GM23338 (cell line): ENCODE measurements around the gene MYCBPAP. TPM values are rescaled to one million over a fixed set of nuclear protein-coding genes. Genes with fewer than 3 reads are reported as not detected.

Experiments
- ATAC-seq: fragments of 200-7000 bp; cut with Tn5 transposase; 3 replicates; pipeline ENCODE4 v1.9.1; 2020
- DNase-seq: peaks from one replicate; pipeline ENCODE4 v3.0.0-alpha.2; 2015; ENCODE audit warnings: low spot score
- H2AFZ ChIP-seq: fragments of 200-600 bp; sonication (generic); 2 replicates; pipeline ENCODE4 v1.8.0; 2016; ENCODE audit warnings: antibody characterized with exemption, mild to moderate bottlenecking, moderate library complexity
- H3F3A ChIP-seq: fragments of 200-600 bp; sonication (generic); replicated peaks from 2 replicates; pipeline ENCODE4 v1.8.0; 2017; ENCODE audit warnings: antibody characterized with exemption, mixed run types, low read depth
- H3K27ac ChIP-seq: fragments of 200-600 bp; sonication (generic); 2 replicates; pipeline ENCODE4 v1.6.1; 2016; ENCODE audit warnings: low read depth
- H3K27me3 ChIP-seq: fragments of 200-600 bp; sonication (generic); 2 replicates; pipeline ENCODE4 v1.8.0; 2016; ENCODE audit warnings: mild to moderate bottlenecking, mixed run types, moderate library complexity; ENCODE audit not compliant: insufficient read depth
- H3K36me3 ChIP-seq: fragments of 200-600 bp; sonication (generic); 2 replicates; pipeline ENCODE4 v1.8.0; 2016; ENCODE audit warnings: mild to moderate bottlenecking; ENCODE audit not compliant: insufficient read depth
- H3K4me1 ChIP-seq: fragments of 200-600 bp; sonication (generic); 2 replicates; pipeline ENCODE4 v1.8.0; 2016; ENCODE audit warnings: mild to moderate bottlenecking, moderate library complexity; ENCODE audit not compliant: insufficient read depth
- H3K4me2 ChIP-seq: fragments of 200-600 bp; sonication (generic); 2 replicates; pipeline ENCODE4 v1.7.1; 2017; ENCODE audit warnings: mixed run types
- H3K4me3 ChIP-seq: fragments of 200-600 bp; sonication (generic); 2 replicates; pipeline ENCODE4 v1.6.1; 2016; ENCODE audit warnings: mixed run types
- H3K79me2 ChIP-seq: fragments of 200-600 bp; sonication (generic); replicated peaks from 2 replicates; pipeline ENCODE4 v1.8.0; 2017; ENCODE audit warnings: mild to moderate bottlenecking; ENCODE audit not compliant: insufficient read depth
- H3K9me2 ChIP-seq: fragments of 200-600 bp; sonication (generic); 2 replicates; pipeline ENCODE4 v1.8.0; 2017; ENCODE audit not compliant: insufficient read depth
- H4K20me1 ChIP-seq: fragments of 200-600 bp; sonication (generic); replicated peaks from 2 replicates; pipeline ENCODE4 v1.8.0; 2017; ENCODE audit warnings: mild to moderate bottlenecking; ENCODE audit not compliant: insufficient read depth
- H3K27ac Mint-ChIP-seq: 2 replicates; pipeline ENCODE4 v1.8.0; 2020; ENCODE audit warnings: inconsistent platforms, mild to moderate bottlenecking, moderate library complexity, mixed read lengths
- H3K27me3 Mint-ChIP-seq: 3 replicates; pipeline ENCODE4 v1.8.0; 2022; ENCODE audit warnings: low read depth, mild to moderate bottlenecking, moderate library complexity, mixed read lengths, inconsistent platforms; ENCODE audit not compliant: insufficient read depth, poor library complexity
- H3K36me3 Mint-ChIP-seq: 3 replicates; pipeline ENCODE4 v1.8.0; 2021; ENCODE audit warnings: low read depth, mild to moderate bottlenecking, inconsistent platforms, moderate library complexity, mixed read lengths
- H3K4me1 Mint-ChIP-seq: 3 replicates; pipeline ENCODE4 v1.8.0; 2020; ENCODE audit warnings: mild to moderate bottlenecking, inconsistent platforms, mixed read lengths
- H3K4me3 Mint-ChIP-seq: 3 replicates; pipeline ENCODE4 v1.8.0; 2021; ENCODE audit warnings: moderate library complexity, mild to moderate bottlenecking, inconsistent platforms, mixed read lengths
- H3K9me3 Mint-ChIP-seq: 3 replicates; pipeline ENCODE4 v1.8.0; 2020; ENCODE audit warnings: moderate library complexity, mild to moderate bottlenecking, inconsistent platforms, mixed read lengths
- CREB1 ChIP-seq: fragments of 250-450 bp; sonication (Bioruptor Pico); IDR thresholded peaks from 2 replicates; pipeline ENCODE4 v1.5.0; 2020; ENCODE audit warnings: low read depth, mild to moderate bottlenecking, moderate library complexity
- ETS1 ChIP-seq: IDR thresholded peaks from 2 replicates; pipeline ENCODE4 v1.6.1; 2016; ENCODE audit warnings: antibody characterized with exemption
- EZH2 ChIP-seq: fragments of 200-600 bp; sonication (generic); IDR thresholded peaks from one replicate; pipeline ENCODE4 v1.8.0; 2017; ENCODE audit warnings: antibody characterized with exemption, mild to moderate bottlenecking, low read depth; ENCODE audit not compliant: unreplicated experiment
- EZH2phosphoT487 ChIP-seq: fragments of 200-600 bp; sonication (generic); IDR thresholded peaks from one replicate; pipeline ENCODE4 v1.8.1; 2018; ENCODE audit warnings: antibody characterized with exemption; ENCODE audit not compliant: unreplicated experiment
- JUNB ChIP-seq: IDR thresholded peaks from one replicate; pipeline ENCODE4 v1.6.1; 2016; ENCODE audit warnings: antibody characterized with exemption; ENCODE audit not compliant: unreplicated experiment
- NANOG ChIP-seq: IDR thresholded peaks from 2 replicates; pipeline ENCODE4 v1.6.1; 2016; ENCODE audit warnings: antibody characterized with exemption, borderline replicate concordance
- POLR2AphosphoS5 ChIP-seq: IDR thresholded peaks from 2 replicates; pipeline ENCODE4 v1.6.1; 2016; ENCODE audit warnings: antibody characterized with exemption, low read depth
- REST ChIP-seq: IDR thresholded peaks from one replicate; pipeline ENCODE4 v1.6.1; 2018; ENCODE audit warnings: antibody characterized with exemption; ENCODE audit not compliant: unreplicated experiment
- STAT1 ChIP-seq: IDR thresholded peaks from one replicate; pipeline ENCODE4 v1.6.1; 2016; ENCODE audit warnings: antibody characterized with exemption; ENCODE audit not compliant: unreplicated experiment
- ZNF114 ChIP-seq: fragments of 250-450 bp; sonication (Bioruptor Pico); IDR thresholded peaks from 2 replicates; pipeline ENCODE4 v1.5.0; 2020; ENCODE audit warnings: mild to moderate bottlenecking, moderate library complexity
- ZNF331 ChIP-seq: fragments of 250-450 bp; sonication (Bioruptor Pico); IDR thresholded peaks from 2 replicates; pipeline ENCODE4 v1.5.0; 2020; ENCODE audit warnings: low read depth, mild to moderate bottlenecking, moderate library complexity
- polyA plus RNA-seq: library from polyadenylated mRNA; unstranded; fragments of >200 nt; fragmentation: Nextera tagmentation; extraction: Ambion mirVana; gene quantifications from 2 replicates; pipeline ENCODE4 v1.2.1, GENCODE V29; 2016
- total RNA-seq: library from RNA; depleted of rRNA; stranded (reverse); fragments of >200 nt; shearing (Covaris generic); gene quantifications from 2 replicates; pipeline ENCODE4 v1.2.3, GENCODE V29; 2014
- TF ChIP-seq, protein P1 (sequence below), 2 experiments: fragments of 200-600 bp in 1 of 2; sonication (generic) in 1 of 2; conservative IDR thresholded peaks; 2 replicates each; pipeline versions ENCODE4 v1.5.1 to v1.6.1; 2016 to 2017; ENCODE audit warnings: antibody characterized with exemption in 2 of 2, low read depth in 2 of 2, mild to moderate bottlenecking in 2 of 2, moderate library complexity in 1 of 2

The MYCBPAP gene
- total and polyA plus RNA-seq, 2 experiments from 2014 or later, result 0.63 to 1.7 TPM

DNA sequence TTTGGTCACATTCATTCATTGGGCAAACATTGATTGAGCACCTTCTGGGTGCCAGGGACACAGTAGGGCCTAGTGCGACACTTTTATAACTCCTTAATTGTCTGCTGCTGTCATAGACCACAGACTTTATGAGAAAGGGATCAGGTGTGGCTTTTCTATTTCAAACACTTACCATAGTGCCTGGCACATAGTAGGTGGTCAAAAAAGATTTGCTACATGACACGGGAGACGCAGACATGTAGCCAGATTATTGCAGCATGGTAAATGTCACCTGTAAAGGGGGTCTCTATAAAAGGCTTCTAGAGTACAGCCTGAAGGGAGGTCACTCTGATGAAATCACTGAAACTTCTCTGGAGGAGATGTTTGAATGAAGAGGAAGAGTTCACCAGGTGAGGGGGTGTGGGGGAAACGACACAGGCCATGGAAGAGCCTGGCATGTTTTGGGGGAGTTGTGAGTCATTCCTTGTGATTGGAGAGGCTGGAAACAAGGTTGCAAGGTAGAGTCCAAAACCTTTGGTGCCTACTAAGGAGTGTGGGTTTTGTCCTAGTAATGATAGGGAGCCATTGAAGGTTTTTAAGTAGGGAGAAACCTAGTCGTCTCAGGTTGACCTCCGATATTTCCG lies 28.0 kb upstream of the MYCBPAP start:
- Histone ChIP-seq H3K79me2 (no peaks in the 10 kb centered on the region), H3K4me3 (no peak overlapping the region), H2AFZ (no peak overlapping the region), H3K36me3 (no peaks in the 10 kb centered on the region), H3K9me2 (no peaks in the 10 kb centered on the region), H3K4me1 (peaks cover 6% of the 10 kb centered on the region; the same call in 1 of the 2 replicates), H3K4me2 (peak overlapping the region; percentile 100; the same call in 1 of the 2 replicates), H4K20me1 (no peaks in the 10 kb centered on the region), H3K27ac (no peak overlapping the region), H3K27me3 (peaks cover 11% of the 10 kb centered on the region; the same call in 1 of the 2 replicates), H3F3A (0 out of 2 replicates have a peak, but pooled peaks cover 16% of the 10 kb centered on the region)
- DNase-seq (no peak), ATAC-seq (no peak)
- H3K9me3 Mint-ChIP-seq, result no peaks in the 10 kb centered on the region
- H3K36me3 Mint-ChIP-seq, result peaks cover 28% of the 10 kb centered on the region
- peak overlapping the region; percentile 88; the same call in 2 of the 3 replicates for H3K4me3 Mint-ChIP-seq
- H3K4me1 Mint-ChIP-seq, result peaks cover 16% of the 10 kb centered on the region
- no peak overlapping the region for H3K27ac Mint-ChIP-seq
- peaks cover 11% of the 10 kb centered on the region for H3K27me3 Mint-ChIP-seq
- TF ChIP-seq NANOG, result no peak
- TF ChIP-seq EZH2, result no peak
- no peak for TF ChIP-seq ZNF331 (CRISPR knock-in tag)
- no peak for TF ChIP-seq REST
- TF ChIP-seq CREB1 (CRISPR knock-in tag), result no peak
- TF ChIP-seq POLR2AphosphoS5, result no peak
- TF ChIP-seq STAT1, result no peak
- TF ChIP-seq EZH2phosphoT487, result no peak
- no peak for TF ChIP-seq JUNB

DNA sequence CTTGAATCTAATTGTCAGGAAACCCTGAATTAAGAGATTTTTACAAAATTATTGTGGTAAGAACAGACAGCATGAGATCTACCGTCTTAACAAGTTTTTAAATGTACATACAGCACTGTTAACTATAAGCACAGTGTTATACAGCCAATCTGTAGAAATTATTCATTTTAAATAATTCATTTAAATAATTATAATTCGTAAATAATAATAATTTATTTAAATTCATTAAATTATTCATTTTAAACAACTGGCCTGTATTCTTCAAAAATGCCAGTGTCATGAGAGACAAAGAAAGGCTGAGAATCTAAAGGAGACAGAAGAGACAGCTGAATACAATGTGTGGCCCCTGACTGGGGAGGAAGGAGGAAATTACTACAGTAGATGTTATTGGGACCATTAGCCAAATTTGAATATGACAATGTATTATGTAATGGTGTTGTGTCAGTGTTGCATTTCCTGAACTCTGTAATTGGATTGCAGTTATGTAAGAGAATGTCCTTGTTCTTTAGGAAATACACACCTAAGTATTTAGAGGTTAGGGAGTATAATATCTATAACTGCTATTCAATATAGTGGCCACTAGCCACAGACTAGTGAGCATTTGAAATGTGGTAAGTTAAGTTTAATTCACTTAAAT lies 27.3 kb upstream of the MYCBPAP start:
- Histone ChIP-seq H3K4me2 (no peak overlapping the region), H3K4me1 (peaks cover 6% of the 10 kb centered on the region; the same call in 1 of the 2 replicates), H3K4me3 (no peak overlapping the region), H3K36me3 (no peaks in the 10 kb centered on the region), H4K20me1 (no peaks in the 10 kb centered on the region), H3K79me2 (no peaks in the 10 kb centered on the region), H3K27me3 (0 out of 2 replicates have a peak, but pooled peaks cover 5% of the 10 kb centered on the region), H3K9me2 (no peaks in the 10 kb centered on the region), H3F3A (0 out of 2 replicates have a peak, but pooled peaks cover 16% of the 10 kb centered on the region), H2AFZ (no peak overlapping the region), H3K27ac (no peak overlapping the region)
- Mint-ChIP-seq H3K4me1 (peaks cover 16% of the 10 kb centered on the region), H3K9me3 (no peaks in the 10 kb centered on the region), H3K4me3 (no peak overlapping the region), H3K27me3 (peaks cover 13% of the 10 kb centered on the region), H3K27ac (no peak overlapping the region), H3K36me3 (peaks cover 33% of the 10 kb centered on the region)
- TF ChIP-seq ZNF114 (CRISPR knock-in tag) (no peak), EZH2phosphoT487 (no peak), JUNB (no peak), NANOG (no peak), ETS1 (no peak), CREB1 (CRISPR knock-in tag) (no peak), POLR2AphosphoS5 (no peak), EZH2 (no peak), ZNF331 (CRISPR knock-in tag) (no peak), STAT1 (no peak)
- TF ChIP-seq, protein P1, sequence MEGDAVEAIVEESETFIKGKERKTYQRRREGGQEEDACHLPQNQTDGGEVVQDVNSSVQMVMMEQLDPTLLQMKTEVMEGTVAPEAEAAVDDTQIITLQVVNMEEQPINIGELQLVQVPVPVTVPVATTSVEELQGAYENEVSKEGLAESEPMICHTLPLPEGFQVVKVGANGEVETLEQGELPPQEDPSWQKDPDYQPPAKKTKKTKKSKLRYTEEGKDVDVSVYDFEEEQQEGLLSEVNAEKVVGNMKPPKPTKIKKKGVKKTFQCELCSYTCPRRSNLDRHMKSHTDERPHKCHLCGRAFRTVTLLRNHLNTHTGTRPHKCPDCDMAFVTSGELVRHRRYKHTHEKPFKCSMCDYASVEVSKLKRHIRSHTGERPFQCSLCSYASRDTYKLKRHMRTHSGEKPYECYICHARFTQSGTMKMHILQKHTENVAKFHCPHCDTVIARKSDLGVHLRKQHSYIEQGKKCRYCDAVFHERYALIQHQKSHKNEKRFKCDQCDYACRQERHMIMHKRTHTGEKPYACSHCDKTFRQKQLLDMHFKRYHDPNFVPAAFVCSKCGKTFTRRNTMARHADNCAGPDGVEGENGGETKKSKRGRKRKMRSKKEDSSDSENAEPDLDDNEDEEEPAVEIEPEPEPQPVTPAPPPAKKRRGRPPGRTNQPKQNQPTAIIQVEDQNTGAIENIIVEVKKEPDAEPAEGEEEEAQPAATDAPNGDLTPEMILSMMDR (conservative IDR thresholded peaks at IDR 0.05; ENCODE audit: low read depth in 2 of 2), result no peak
- ATAC-seq (no peak), DNase-seq (no peak)
